Subcutaneous adipose tissue (tissue), 4 donors: ENCODE data around the gene B3GNT2. TPM values are rescaled to one million over a fixed set of nuclear protein-coding genes. Genes with fewer than 3 reads are reported as not detected.

Experiments used
- total RNA-seq, 4 donors: library from RNA; depleted of rRNA; stranded (reverse); fragments of >200 nt; gene quantifications; one replicate each; pipeline ENCODE4 v1.1.0, GENCODE V29; 2016
- TF ChIP-seq, protein P1 (sequence below): fragments of 450-650 bp; IDR thresholded peaks from one replicate; pipeline ENCODE4 v1.5.1; 2016; ENCODE audit warnings: low read depth, mild to moderate bottlenecking, control low read depth, antibody characterized with exemption, moderate library complexity

Gene B3GNT2
- total RNA-seq, 4 donors from 2014 or later: 13.9 to 35.0 (median 19.8) TPM

- TF ChIP-seq, protein P1, sequence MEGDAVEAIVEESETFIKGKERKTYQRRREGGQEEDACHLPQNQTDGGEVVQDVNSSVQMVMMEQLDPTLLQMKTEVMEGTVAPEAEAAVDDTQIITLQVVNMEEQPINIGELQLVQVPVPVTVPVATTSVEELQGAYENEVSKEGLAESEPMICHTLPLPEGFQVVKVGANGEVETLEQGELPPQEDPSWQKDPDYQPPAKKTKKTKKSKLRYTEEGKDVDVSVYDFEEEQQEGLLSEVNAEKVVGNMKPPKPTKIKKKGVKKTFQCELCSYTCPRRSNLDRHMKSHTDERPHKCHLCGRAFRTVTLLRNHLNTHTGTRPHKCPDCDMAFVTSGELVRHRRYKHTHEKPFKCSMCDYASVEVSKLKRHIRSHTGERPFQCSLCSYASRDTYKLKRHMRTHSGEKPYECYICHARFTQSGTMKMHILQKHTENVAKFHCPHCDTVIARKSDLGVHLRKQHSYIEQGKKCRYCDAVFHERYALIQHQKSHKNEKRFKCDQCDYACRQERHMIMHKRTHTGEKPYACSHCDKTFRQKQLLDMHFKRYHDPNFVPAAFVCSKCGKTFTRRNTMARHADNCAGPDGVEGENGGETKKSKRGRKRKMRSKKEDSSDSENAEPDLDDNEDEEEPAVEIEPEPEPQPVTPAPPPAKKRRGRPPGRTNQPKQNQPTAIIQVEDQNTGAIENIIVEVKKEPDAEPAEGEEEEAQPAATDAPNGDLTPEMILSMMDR: no peak
Observed at GRCh38 chr2:62204998-62205496, 9.1 kb downstream of the B3GNT2 start.

DNA sequence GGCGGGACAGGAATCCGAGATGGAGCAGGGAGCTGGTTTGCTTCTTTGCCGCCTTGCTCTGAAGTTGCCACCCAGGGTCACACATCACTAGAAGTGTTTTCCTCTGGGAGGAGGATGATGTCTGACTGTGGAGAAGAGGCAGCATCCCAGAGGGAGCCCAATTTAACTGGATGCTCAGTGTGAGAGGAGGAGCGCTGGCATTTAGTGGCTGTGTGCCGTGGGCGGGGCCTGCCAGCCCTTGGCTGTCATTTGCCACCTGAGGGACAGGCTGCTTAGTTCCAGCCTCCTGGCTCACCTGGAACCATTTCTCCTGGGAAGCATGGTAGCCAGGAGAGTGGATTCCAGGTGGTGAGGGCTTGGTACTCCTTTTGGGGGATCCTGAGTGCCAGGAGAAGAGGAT is 9.6 kb downstream of the B3GNT2 start:
- TF ChIP-seq, protein P1: no peak

DNA sequence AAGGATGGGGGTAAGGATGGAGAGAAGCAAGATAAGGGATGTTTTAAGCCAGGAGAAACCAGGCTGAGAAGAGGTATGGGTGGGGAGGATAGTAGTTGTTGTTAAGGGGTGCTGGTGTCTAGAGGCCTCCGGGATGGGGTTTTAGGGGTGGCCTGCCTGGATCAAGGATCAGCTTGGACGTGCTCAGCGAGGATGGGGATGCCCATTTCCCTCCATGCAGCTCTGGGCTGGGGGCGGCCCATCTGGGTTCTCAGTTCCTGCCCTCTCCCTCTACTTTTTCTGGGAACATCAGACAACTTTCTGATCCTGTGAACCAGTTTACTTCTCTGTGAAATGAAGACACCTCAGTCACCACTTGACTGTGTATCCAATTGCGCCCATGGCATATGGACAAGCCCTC is 10.1 kb downstream of the B3GNT2 start:
- TF ChIP-seq, protein P1: no peak

DNA sequence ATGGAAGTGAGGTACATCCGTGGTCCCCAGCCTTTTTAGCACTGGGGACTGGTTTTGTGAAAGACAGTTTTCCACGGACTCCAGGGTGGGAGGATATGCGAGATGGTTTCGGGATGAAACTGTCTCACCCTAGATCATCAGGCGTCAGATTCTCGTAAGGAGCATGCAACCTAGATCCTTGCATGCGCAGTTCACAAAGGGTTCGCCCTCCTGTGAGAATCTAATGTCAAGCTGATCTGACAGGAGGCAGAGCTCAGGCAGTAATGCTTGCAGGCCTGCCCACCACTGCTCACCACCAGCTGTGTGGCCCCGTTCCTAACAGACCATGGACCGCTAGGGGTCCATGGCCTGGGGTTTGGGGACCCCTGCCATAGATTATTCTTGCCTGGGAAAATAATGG is 11.6 kb downstream of the B3GNT2 start:
- TF ChIP-seq, protein P1: no peak

DNA sequence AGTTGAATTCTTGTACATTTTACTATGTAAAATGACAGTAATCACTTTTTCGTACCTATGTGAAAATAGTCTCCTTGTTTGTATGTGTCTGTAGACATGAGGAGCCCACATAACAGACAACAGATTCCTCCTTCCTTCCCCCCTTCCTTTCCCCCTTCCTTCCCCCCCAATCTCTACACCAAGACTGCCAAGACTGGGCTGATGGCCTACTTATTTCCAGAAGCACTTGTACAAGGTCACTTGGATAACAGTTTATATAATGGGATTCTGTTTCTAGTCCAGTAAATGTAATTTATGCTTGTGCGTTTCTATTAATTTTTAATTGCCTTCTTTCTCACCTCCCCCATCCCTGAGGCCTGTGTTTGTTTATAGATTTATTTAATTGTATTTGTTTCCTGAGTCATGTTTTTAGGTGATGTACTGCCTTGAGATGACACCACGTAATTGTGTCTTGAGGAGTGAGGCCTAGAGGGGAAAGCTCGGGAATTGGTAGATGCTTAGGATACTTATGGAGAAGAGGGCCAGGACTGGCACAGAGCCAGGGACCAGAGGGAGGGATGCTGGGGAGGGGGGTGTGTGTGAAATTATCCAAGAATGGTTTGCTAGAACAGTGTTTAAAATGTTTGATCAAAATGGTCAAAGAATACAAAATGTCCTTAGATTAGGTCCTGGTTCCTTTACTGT is 12.3 kb downstream of the B3GNT2 start:
- TF ChIP-seq, protein P1: no peak

GRCh38 chr2:62208758-62209114 is 12.8 kb downstream of the B3GNT2 start:
- TF ChIP-seq, protein P1: no peak

DNA sequence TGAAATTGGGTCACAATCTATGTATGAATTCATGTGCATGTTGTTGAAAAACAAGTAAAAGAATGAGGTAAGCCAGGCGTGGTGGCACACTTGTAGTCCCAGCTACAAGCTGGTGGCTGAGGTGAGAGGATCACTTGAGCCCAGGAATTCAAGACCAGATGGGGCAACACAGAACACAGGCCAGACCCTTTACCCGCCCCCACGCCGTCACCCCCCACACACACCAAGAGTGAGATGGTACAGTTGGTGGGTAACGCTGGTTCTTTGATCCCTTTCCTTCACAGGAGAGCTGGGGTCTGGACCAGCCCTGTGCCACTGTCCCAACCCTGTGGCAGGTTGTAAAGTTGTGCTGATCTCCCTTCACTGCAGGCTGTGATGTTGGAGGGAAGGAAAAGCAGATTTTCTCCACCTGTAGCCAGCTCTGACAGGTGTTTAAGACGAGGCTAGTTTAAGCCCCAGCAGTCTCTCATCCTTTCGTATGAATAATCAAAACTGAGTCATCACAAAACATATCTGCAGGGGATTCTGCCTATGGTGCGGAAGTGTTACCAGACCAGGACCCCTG is 13.6 kb downstream of the B3GNT2 start:
- TF ChIP-seq, protein P1: no peak
